ENCODE results near the gene TARP.
"Not testable (repeated sequence)": the region's sequence is repeated elsewhere in the genome, so short reads cannot be mapped to it uniquely, and the experiment has no call there.

Gene TARP

GRCh38 chr7:38280707-38281106 is 7.3 kb upstream of the TARP start:
- Histone ChIP-seq H2AFZ (ENCODE audit: low read length) (no peak overlapping the region), H3K9me3 (ENCODE audit: low read length) (no peaks in the 10 kb centered on the region), H3K79me2 (ENCODE audit: low read length) (no peaks in the 10 kb centered on the region), H3K36me3 (ENCODE audit: insufficient read depth, low read length) (no peaks in the 10 kb centered on the region), H3K27ac (ENCODE audit: low read length) (no peak overlapping the region), H3K4me1 (ENCODE audit: low read length) (no peaks in the 10 kb centered on the region), H4K20me1 (ENCODE audit: insufficient read depth, low read depth, low read length) (no peaks in the 10 kb centered on the region), H3K4me3 (ENCODE audit: low read length) (no peak overlapping the region), H3K4me2 (ENCODE audit: low read depth, low read length, poor library complexity, severe bottlenecking) (no peak overlapping the region), H3K9me2 (replicated peaks; ENCODE audit: insufficient read depth, low read length) (no peaks in the 10 kb centered on the region), H3K27me3 (ENCODE audit: low read length) (no peaks in the 10 kb centered on the region; the same call in 1 of the 2 replicates), H3K9ac (ENCODE audit: low read length) (no peak overlapping the region)
- no peak for DNase-seq

- Histone ChIP-seq H3K4me3 (ENCODE audit: low read length) (no peak overlapping the region), H3K9ac (ENCODE audit: low read length) (no peak overlapping the region), H3K4me2 (ENCODE audit: low read depth, low read length, poor library complexity, severe bottlenecking) (no peak overlapping the region), H3K9me3 (ENCODE audit: low read length) (no peaks in the 10 kb centered on the region), H3K36me3 (ENCODE audit: insufficient read depth, low read length) (no peaks in the 10 kb centered on the region), H3K9me2 (replicated peaks; ENCODE audit: insufficient read depth, low read length) (no peaks in the 10 kb centered on the region), H3K27ac (ENCODE audit: low read length) (no peak overlapping the region), H4K20me1 (ENCODE audit: insufficient read depth, low read depth, low read length) (no peaks in the 10 kb centered on the region), H2AFZ (ENCODE audit: low read length) (no peak overlapping the region), H3K79me2 (ENCODE audit: low read length) (no peaks in the 10 kb centered on the region), H3K4me1 (ENCODE audit: low read length) (no peaks in the 10 kb centered on the region), H3K27me3 (ENCODE audit: low read length) (no peaks in the 10 kb centered on the region; the same call in 1 of the 2 replicates)
- DNase-seq, result no peak
Observed at GRCh38 chr7:38280000-38280399, 6.6 kb upstream of the TARP start.

GRCh38 chr7:38276096-38276877 is 2.9 kb upstream of the TARP start:
- Histone ChIP-seq H3K4me1 (ENCODE audit: low read length) (no peaks in the 10 kb centered on the region), H3K27ac (ENCODE audit: low read length) (no peak overlapping the region), H4K20me1 (ENCODE audit: insufficient read depth, low read depth, low read length) (no peaks in the 10 kb centered on the region), H2AFZ (ENCODE audit: low read length) (no peak overlapping the region), H3K27me3 (ENCODE audit: low read length) (no peaks in the 10 kb centered on the region), H3K9me3 (ENCODE audit: low read length) (no peaks in the 10 kb centered on the region), H3K4me2 (ENCODE audit: low read depth, low read length, poor library complexity, severe bottlenecking) (no peak overlapping the region), H3K4me3 (ENCODE audit: low read length) (no peak overlapping the region), H3K36me3 (ENCODE audit: insufficient read depth, low read length) (no peaks in the 10 kb centered on the region), H3K9ac (ENCODE audit: low read length) (no peak overlapping the region), H3K79me2 (ENCODE audit: low read length) (no peaks in the 10 kb centered on the region), H3K9me2 (replicated peaks; ENCODE audit: insufficient read depth, low read length) (no peaks in the 10 kb centered on the region)
- no peak for DNase-seq

GRCh38 chr7:38274927-38275620 is 1.6 kb upstream of the TARP start:
- no peaks in the 10 kb centered on the region for H3K4me1 ChIP-seq (ENCODE audit: low read length)
- no peaks in the 10 kb centered on the region for H4K20me1 ChIP-seq (ENCODE audit: insufficient read depth, low read depth, low read length)
- H3K9me2 ChIP-seq (replicated peaks; ENCODE audit: insufficient read depth, low read length), result no peaks in the 10 kb centered on the region
- no peaks in the 10 kb centered on the region for H3K27me3 ChIP-seq (ENCODE audit: low read length)
- H3K9ac ChIP-seq (ENCODE audit: low read length), result no peak overlapping the region
- H3K36me3 ChIP-seq (ENCODE audit: insufficient read depth, low read length), result no peaks in the 10 kb centered on the region
- no peaks in the 10 kb centered on the region for H3K79me2 ChIP-seq (ENCODE audit: low read length)
- H3K9me3 ChIP-seq (ENCODE audit: low read length), result no peaks in the 10 kb centered on the region
- H2AFZ ChIP-seq (ENCODE audit: low read length), result no peak overlapping the region
- H3K4me2 ChIP-seq (ENCODE audit: low read depth, low read length, poor library complexity, severe bottlenecking), result no peak overlapping the region
- no peak overlapping the region for H3K27ac ChIP-seq (ENCODE audit: low read length)
- no peak overlapping the region for H3K4me3 ChIP-seq (ENCODE audit: low read length)
- DNase-seq, result no peak

GRCh38 chr7:38274486-38274885 is 1.1 kb upstream of the TARP start:
- no peaks in the 10 kb centered on the region for H3K9me3 ChIP-seq (ENCODE audit: low read length)
- no peak for DNase-seq
- H3K9ac ChIP-seq (ENCODE audit: low read length), result no peak overlapping the region
- H3K9me2 ChIP-seq (replicated peaks; ENCODE audit: insufficient read depth, low read length), result no peaks in the 10 kb centered on the region
- H3K79me2 ChIP-seq (ENCODE audit: low read length), result no peaks in the 10 kb centered on the region
- H3K4me3 ChIP-seq (ENCODE audit: low read length), result no peak overlapping the region
- no peak overlapping the region for H3K27ac ChIP-seq (ENCODE audit: low read length)
- H3K4me1 ChIP-seq (ENCODE audit: low read length), result no peaks in the 10 kb centered on the region
- H3K4me2 ChIP-seq (ENCODE audit: low read depth, low read length, poor library complexity, severe bottlenecking), result no peak overlapping the region
- H2AFZ ChIP-seq (ENCODE audit: low read length), result no peak overlapping the region
- H4K20me1 ChIP-seq (ENCODE audit: insufficient read depth, low read depth, low read length), result no peaks in the 10 kb centered on the region
- H3K36me3 ChIP-seq (ENCODE audit: insufficient read depth, low read length), result no peaks in the 10 kb centered on the region
- H3K27me3 ChIP-seq (ENCODE audit: low read length), result no peaks in the 10 kb centered on the region

GRCh38 chr7:38270405-38270804 is 3.0 kb downstream of the TARP start:
- not testable (repeated sequence) for DNase-seq; H3K27me3 ChIP-seq (ENCODE audit: low read length); H2AFZ ChIP-seq (ENCODE audit: low read length); H3K4me3 ChIP-seq (ENCODE audit: low read length); H3K4me2 ChIP-seq (ENCODE audit: low read depth, low read length, poor library complexity, severe bottlenecking); H3K27ac ChIP-seq (ENCODE audit: low read length); H4K20me1 ChIP-seq (ENCODE audit: insufficient read depth, low read depth, low read length); H3K9ac ChIP-seq (ENCODE audit: low read length); H3K9me2 ChIP-seq (replicated peaks; ENCODE audit: insufficient read depth, low read length); H3K9me3 ChIP-seq (ENCODE audit: low read length); H3K36me3 ChIP-seq (ENCODE audit: insufficient read depth, low read length); H3K79me2 ChIP-seq (ENCODE audit: low read length); H3K4me1 ChIP-seq (ENCODE audit: low read length)

- H3K4me1 ChIP-seq (ENCODE audit: low read length); H3K27ac ChIP-seq (ENCODE audit: low read length); H3K36me3 ChIP-seq (ENCODE audit: insufficient read depth, low read length); H3K9ac ChIP-seq (ENCODE audit: low read length); H2AFZ ChIP-seq (ENCODE audit: low read length); H3K9me2 ChIP-seq (replicated peaks; ENCODE audit: insufficient read depth, low read length); H3K4me3 ChIP-seq (ENCODE audit: low read length); H3K79me2 ChIP-seq (ENCODE audit: low read length); H4K20me1 ChIP-seq (ENCODE audit: insufficient read depth, low read depth, low read length); H3K4me2 ChIP-seq (ENCODE audit: low read depth, low read length, poor library complexity, severe bottlenecking); H3K9me3 ChIP-seq (ENCODE audit: low read length); H3K27me3 ChIP-seq (ENCODE audit: low read length); DNase-seq: not testable (repeated sequence)
Observed at GRCh38 chr7:38269704-38270346, 3.6 kb downstream of the TARP start.

- DNase-seq; H2AFZ ChIP-seq (ENCODE audit: low read length); H3K79me2 ChIP-seq (ENCODE audit: low read length); H3K9me3 ChIP-seq (ENCODE audit: low read length); H3K9ac ChIP-seq (ENCODE audit: low read length); H3K4me2 ChIP-seq (ENCODE audit: low read depth, low read length, poor library complexity, severe bottlenecking); H3K36me3 ChIP-seq (ENCODE audit: insufficient read depth, low read length); H4K20me1 ChIP-seq (ENCODE audit: insufficient read depth, low read depth, low read length); H3K9me2 ChIP-seq (replicated peaks; ENCODE audit: insufficient read depth, low read length); H3K4me3 ChIP-seq (ENCODE audit: low read length); H3K27me3 ChIP-seq (ENCODE audit: low read length); H3K4me1 ChIP-seq (ENCODE audit: low read length); H3K27ac ChIP-seq (ENCODE audit: low read length): not testable (repeated sequence)
Observed at GRCh38 chr7:38265958-38266357, 7.5 kb downstream of the TARP start.
